GM12878 (cell line): ENCODE measurements around the gene PADI3. TPM values are rescaled to one million over a fixed set of nuclear protein-coding genes. Genes with fewer than 3 reads are reported as not detected.

Experiments
- ATAC-seq: fragments of 200-7000 bp; cut with Tn5 transposase; 3 replicates; pipeline ENCODE4 v1.9.1; 2020; ENCODE audit warnings: mild to moderate bottlenecking, moderate library complexity
- BruUV-seq: library from RNA; stranded (reverse); fragments of 400-500 nt; replicated peaks from 2 replicates; lab custom pipeline; 2021; lab: Mats Ljungman, UMichigan
- CTCF ChIA-PET: fragments of 300-600 bp; sonication (Branson Sonifier 250); formaldehyde crosslinking; extraction: SDS; loops from one replicate; lab custom pipeline; 2021; ENCODE audit warnings: inconsistent platforms; lab: Yijun Ruan, JAX
- POLR2A ChIA-PET: fragments of 350-600 bp; formaldehyde crosslinking; extraction: SDS; loops from one replicate; lab custom pipeline; 2021; ENCODE audit warnings: inconsistent platforms; lab: Charles Lee
- RAD21 ChIA-PET: fragments of 300-600 bp; sonication (Branson Sonifier 250); formaldehyde crosslinking; loops from one replicate; lab custom pipeline; 2023; ENCODE audit warnings: antibody characterized with exemption; ENCODE audit not compliant: unreplicated experiment; lab: Charles Lee
- SMC1A ChIA-PET: fragments of 300-600 bp; sonication (Branson Sonifier 250); formaldehyde crosslinking; loops from one replicate; lab custom pipeline; 2023; ENCODE audit not compliant: unreplicated experiment, uncharacterized antibody; lab: Charles Lee
- DNase-seq: peaks from one replicate; pipeline ENCODE4 v3.0.0-alpha.2; 2011; ENCODE audit warnings: low read depth, low spot score
- FAIRE-seq: peaks from 3 replicates; lab custom pipeline; 2011; peaks lifted over from hg19 to GRCh38; lab: Jason Lieb, UNC
- H2AFZ ChIP-seq: 2 replicates; pipeline ENCODE4 v1.6.0; 2011; ENCODE audit warnings: low read depth, low read length, control low read depth; ENCODE audit not compliant: control insufficient read depth
- H3K27ac ChIP-seq: 2 replicates; pipeline ENCODE4 v1.5.1; 2011; ENCODE audit warnings: control low read depth; ENCODE audit not compliant: control insufficient read depth, insufficient read depth
- H3K27me3 ChIP-seq, 2 experiments: replicated peaks in 1 of 2; 2 replicates each; pipeline versions ENCODE4 v1.6.0 to v1.6.1; 2011; ENCODE audit warnings: low read length in 1 of 2; ENCODE audit not compliant: control insufficient read depth in 2 of 2, insufficient read depth in 2 of 2
- H3K36me3 ChIP-seq, 2 experiments: 2 replicates each; pipeline ENCODE4 v1.5.1; 2011; ENCODE audit warnings: low read length in 1 of 2; ENCODE audit not compliant: control insufficient read depth in 2 of 2, insufficient read depth in 2 of 2
- H3K4me1 ChIP-seq: 2 replicates; pipeline ENCODE4 v1.6.1; 2011; ENCODE audit warnings: mild to moderate bottlenecking, low read length, moderate library complexity, mixed read lengths; ENCODE audit not compliant: control insufficient read depth, insufficient read depth
- H3K4me2 ChIP-seq: 2 replicates; pipeline ENCODE4 v1.6.0; 2011; ENCODE audit warnings: control low read depth; ENCODE audit not compliant: control insufficient read depth, insufficient read depth
- H3K4me3 ChIP-seq: fragments of 200-600 bp; sonication (generic); 2 replicates; pipeline ENCODE4 v1.5.1; 2016
- H3K79me2 ChIP-seq: 2 replicates; pipeline ENCODE4 v1.6.0; 2011; ENCODE audit warnings: low read length; ENCODE audit not compliant: control insufficient read depth, insufficient read depth
- H3K9ac ChIP-seq: 2 replicates; pipeline ENCODE4 v1.8.0; 2011; ENCODE audit warnings: low read length, control low read depth, mixed read lengths; ENCODE audit not compliant: control insufficient read depth, insufficient read depth
- H3K9me3 ChIP-seq: replicated peaks from 3 replicates; pipeline ENCODE4 v1.5.1; 2011; ENCODE audit warnings: mild to moderate bottlenecking, low read length; ENCODE audit not compliant: control insufficient read depth, insufficient read depth
- H4K20me1 ChIP-seq: 2 replicates; pipeline ENCODE4 v1.6.0; 2011; ENCODE audit not compliant: control insufficient read depth, insufficient read depth
- ATF3 ChIP-seq: IDR thresholded peaks from 2 replicates; pipeline ENCODE4 v1.6.1; 2011; ENCODE audit warnings: low read depth, mild to moderate bottlenecking, low read length, moderate library complexity, borderline replicate concordance; ENCODE audit errors: extremely low read depth
- DPF2 ChIP-seq: fragments of 450-650 bp; IDR thresholded peaks from 2 replicates; pipeline ENCODE4 v1.6.1; 2017; ENCODE audit warnings: mild to moderate bottlenecking
- EP300 ChIP-seq, 2 experiments: fragments of 150-350 bp in 1 of 2; IDR thresholded peaks; 2 replicates each; pipeline ENCODE4 v1.6.1; 2011 to 2012; ENCODE audit warnings: low read depth in 2 of 2, low read length in 2 of 2, borderline replicate concordance in 1 of 2, improper control_type of control experiment in 1 of 2, inconsistent platforms in 1 of 2; ENCODE audit not compliant: control insufficient read depth in 1 of 2
- EZH2 ChIP-seq: IDR thresholded peaks from 2 replicates; pipeline ENCODE4 v1.6.1; 2012; ENCODE audit warnings: low read depth, mild to moderate bottlenecking, control low read depth, inconsistent platforms, low read length, borderline replicate concordance; ENCODE audit not compliant: control insufficient read depth
- FOXK2 ChIP-seq: fragments of 450-650 bp; IDR thresholded peaks from 2 replicates; pipeline ENCODE4 v1.6.1; 2017; ENCODE audit warnings: mild to moderate bottlenecking, moderate library complexity
- IRF4 ChIP-seq: IDR thresholded peaks from 2 replicates; pipeline ENCODE4 v1.6.1; 2011; ENCODE audit warnings: low read depth, low read length
- LARP7 ChIP-seq: fragments of 450-650 bp; IDR thresholded peaks from 2 replicates; pipeline ENCODE4 v1.6.1; 2017; ENCODE audit warnings: mild to moderate bottlenecking
- MEF2A ChIP-seq: IDR thresholded peaks from 2 replicates; pipeline ENCODE4 v1.6.1; 2011; ENCODE audit warnings: low read depth, mild to moderate bottlenecking, low read length, moderate library complexity; ENCODE audit not compliant: insufficient read depth
- PML ChIP-seq: IDR thresholded peaks from 2 replicates; pipeline ENCODE4 v1.6.1; 2012; ENCODE audit warnings: low read length, inconsistent platforms
- POLR2A ChIP-seq: IDR thresholded peaks from 2 replicates; pipeline ENCODE4 v1.6.1; 2011; ENCODE audit warnings: low read depth, mild to moderate bottlenecking, low read length
- USF2 ChIP-seq: IDR thresholded peaks from 2 replicates; pipeline ENCODE4 v1.6.1; 2011; ENCODE audit warnings: low read depth, low read length, improper control_type of control experiment, borderline replicate concordance
- YY1 ChIP-seq: IDR thresholded peaks from 2 replicates; pipeline ENCODE4 v1.6.1; 2011; ENCODE audit warnings: low read depth, mild to moderate bottlenecking, low read length
- ZBTB11 ChIP-seq: fragments of 450-650 bp; formaldehyde crosslinking; IDR thresholded peaks from 2 replicates; pipeline ENCODE4 v1.5.0; 2022; ENCODE audit warnings: mild to moderate bottlenecking, missing genetic modification characterization
- ZNF274 ChIP-seq: IDR thresholded peaks from one replicate; pipeline ENCODE4 v1.8.0; 2011; ENCODE audit not compliant: insufficient read length, insufficient read depth
- ZNF687 ChIP-seq: fragments of 450-650 bp; IDR thresholded peaks from 2 replicates; pipeline ENCODE4 v1.6.1; 2017; ENCODE audit warnings: mild to moderate bottlenecking, moderate library complexity
- WGBS: methylation state at CpG from one replicate; pipeline ENCODE4 v1.1.6; 2016; ENCODE audit warnings: low lambda C conversion rate; ENCODE audit not compliant: insufficient replicate concordance, insufficient coverage; ENCODE audit errors: missing lambda C conversion rate; 5-methylcytosine and 5-hydroxymethylcytosine counted together
- in situ Hi-C: fragments of 300-500 bp; cut with MboI; formaldehyde crosslinking; loops from 9 replicates; pipeline ENCODE4 v1.14.3; 2018; ENCODE audit warnings: mixed read lengths
- intact Hi-C: fragments of 100-400 bp; cut with micrococcal nuclease; formaldehyde crosslinking; loops from one replicate; pipeline ENCODE4 v1.14.2; 2022; ENCODE audit not compliant: unreplicated experiment
- polyA plus RNA-seq, 11 experiments: library from polyadenylated mRNA; depleted of rRNA in 4 of 11; unstranded in 6 of 11; stranded (reverse) in 5 of 11; fragments of >200 nt; fragmentation: Nextera tagmentation in 4 of 11; fragmentation: Illumina TruSeq in 1 of 11; extraction: Ambion mirVana in 4 of 11; extraction: Trizol in 1 of 11; gene quantifications; 1 replicate in 1 of 11; 2 replicates in 10 of 11; pipeline versions ENCODE4 v1.2.1 to v1.2.3, GENCODE V29; 2011 to 2016; ENCODE audit warnings: inconsistent platforms in 2 of 11, missing spikeins in 2 of 11, low read depth in 1 of 11
- total RNA-seq, 4 experiments: library from RNA; depleted of rRNA in 3 of 4; stranded (reverse); fragments of >200 nt in 3 of 4; fragmentation: Illumina TruSeq in 1 of 4; extraction: Trizol in 1 of 4; gene quantifications; 2 replicates each; pipeline versions ENCODE4 v1.2.1 to v1.2.3, GENCODE V29; 2013 to 2021

PADI3 gene
- total and polyA plus RNA-seq, 10 of the 15 experiments (the other 5 are each of a cell fraction or from before 2014, with no cell fraction given): 0.01 TPM; not detected in 9

GRCh38 chr1:17246971-17247370 is 1.9 kb upstream of the PADI3 start:
- intact Hi-C loops (no loop called here), in situ Hi-C loops (no loop called here)
- DNase-seq (no peak), FAIRE-seq (no peak), ATAC-seq (peak; percentile 40)
- ChIA-PET RAD21 (interaction anchor here (0.6 to 3.4 kb wide), 6 partner anchors 9 to 126 kb away, joined by 3 to 18 read pairs (median 4); no protein-coding TSS in a partner anchor), POLR2A (interaction anchor here (0.6 kb wide), 1 partner anchor 115 kb away, joined by 4 read pairs; no protein-coding TSS in a partner anchor), SMC1A (interaction anchor here (1.1 to 3.1 kb wide), 9 partner anchors 9 to 186 kb away, joined by 4 to 14 read pairs (median 5); no protein-coding TSS in a partner anchor), CTCF (interaction anchor here (1.1 to 3.7 kb wide), 5 partner anchors 10 to 126 kb away, joined by 3 to 27 read pairs (median 10); no protein-coding TSS in a partner anchor)
- Histone ChIP-seq H3K4me3 (no peak overlapping the region), H3K9ac (no peak overlapping the region), H3K4me2 (no peak overlapping the region), H3K79me2 (no peaks in the 10 kb centered on the region), H3K9me3 (no peaks in the 10 kb centered on the region), H4K20me1 (no peaks in the 10 kb centered on the region), H3K27ac (no peak overlapping the region), H3K27me3 (no peaks in the 10 kb centered on the region; a peak in 1 of 4 replicates), H3K4me1 (peaks cover 3% of the 10 kb centered on the region; the same call in 1 of the 2 replicates), H3K36me3 (no peaks in the 10 kb centered on the region), H2AFZ (no peak overlapping the region)
- TF ChIP-seq ZBTB11 (CRISPR knock-in tag) (no peak), MEF2A (no peak), ZNF687 (no peak), POLR2A (no peak), IRF4 (no peak), PML (no peak), USF2 (no peak), FOXK2 (no peak), LARP7 (no peak), EP300 (IDR thresholded peaks at IDR 0.05; ENCODE audit: borderline replicate concordance in 1 of 2, control insufficient read depth in 1 of 2, low read depth in 2 of 2, low read length in 2 of 2) (no peak), ATF3 (no peak), ZNF274 (no peak), DPF2 (no peak), EZH2 (no peak), YY1 (no peak)
- no TSS peak for BruUV-seq
- 18% methylated on average over 2 of the region's 2 CpGs for WGBS
